ENCODE measurements around the gene ATN1. TPM values are rescaled to one million over a fixed set of nuclear protein-coding genes. Genes with fewer than 3 reads are reported as not detected.

Gene ATN1
- total and polyA plus RNA-seq, 2 donors from 2014 or later = 34.2 to 119 TPM

- Histone ChIP-seq H3K27ac (ENCODE audit: low read depth in 2 of 2, low read length in 2 of 2) (peak overlapping the region; percentile 73 to 90), H3K36me3 (ENCODE audit: control insufficient read depth in 2 of 3, insufficient read depth in 3 of 3, low read length in 3 of 3) (peaks cover 10 to 55% (median 40%) of the 10 kb centered on the region in 3 donors), H3K4me1 (ENCODE audit: control insufficient read depth in 2 of 3, insufficient read depth in 2 of 3, low read depth in 1 of 3, low read length in 3 of 3) (peaks cover 4 to 15% (median 6%) of the 10 kb centered on the region in 3 donors), H3K4me3 (ENCODE audit: low read length in 3 of 3) (peak overlapping the region; percentile 80 to 98 (median 92)), H3K9ac (ENCODE audit: low read length in 3 of 3) (peak overlapping the region; percentile 70 to 99 (median 86)), H3K9me3 (ENCODE audit: control insufficient read depth in 2 of 3, insufficient read depth in 1 of 3, low read length in 3 of 3) (no peaks in the 10 kb centered on the region), H3K27me3 (ENCODE audit: control insufficient read depth, insufficient read depth, low read length) (no peaks in the 10 kb centered on the region)
- TF ChIP-seq CTCF (IDR thresholded peaks at IDR 0.05; ENCODE audit: borderline replicate concordance, extremely low read depth, insufficient read depth) = no peak
- FAIRE-seq (no peak), DNase-seq (peak in 2 of 5 donors; percentile 34 to 89)
- intact Hi-C loops (cut with DNase I) = no loop called here
These were observed 42.4 kb downstream of the ATN1 start for GRCh38 chr12:6970096-6970527.

DNA sequence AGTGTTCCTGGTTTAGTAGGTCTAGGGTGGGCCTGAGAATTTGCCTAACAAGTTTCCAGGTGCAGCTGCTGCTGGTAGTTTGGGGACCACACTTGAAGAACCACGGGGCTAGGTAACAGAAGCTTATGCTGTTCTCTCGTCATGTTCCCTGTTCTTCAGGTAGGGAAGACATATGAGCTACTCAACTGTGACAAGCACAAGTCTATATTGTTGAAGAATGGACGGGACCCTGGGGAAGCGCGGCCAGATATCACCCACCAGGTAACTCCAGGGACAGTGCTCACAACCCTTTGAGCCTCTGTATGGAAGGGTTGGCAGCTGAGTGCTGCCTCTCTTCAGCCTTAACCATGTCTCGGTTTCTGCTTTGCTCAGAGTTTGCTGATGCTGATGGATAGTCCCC, 46.4 kb downstream of the ATN1 start:
- Histone ChIP-seq H3K4me1 (ENCODE audit: control insufficient read depth in 2 of 3, insufficient read depth in 2 of 3, low read depth in 1 of 3, low read length in 3 of 3) (peaks cover 0 to 6% (median 4%) of the 10 kb centered on the region in 3 donors), H3K9me3 (ENCODE audit: control insufficient read depth in 2 of 3, insufficient read depth in 1 of 3, low read length in 3 of 3) (no peaks in the 10 kb centered on the region), H3K27ac (ENCODE audit: low read depth in 2 of 2, low read length in 2 of 2) (no peak overlapping the region), H3K36me3 (ENCODE audit: control insufficient read depth in 2 of 3, insufficient read depth in 3 of 3, low read length in 3 of 3) (peaks cover 7 to 45% (median 39%) of the 10 kb centered on the region in 3 donors), H3K4me3 (ENCODE audit: low read length in 3 of 3) (no peak overlapping the region), H3K9ac (ENCODE audit: low read length in 3 of 3) (no peak overlapping the region), H3K27me3 (ENCODE audit: control insufficient read depth, insufficient read depth, low read length) (no peaks in the 10 kb centered on the region)
- DNase-seq (no peak), FAIRE-seq (no peak)
- TF ChIP-seq CTCF (IDR thresholded peaks at IDR 0.05; ENCODE audit: borderline replicate concordance, extremely low read depth, insufficient read depth) = no peak
- intact Hi-C loops (cut with DNase I) = no loop called here

DNA sequence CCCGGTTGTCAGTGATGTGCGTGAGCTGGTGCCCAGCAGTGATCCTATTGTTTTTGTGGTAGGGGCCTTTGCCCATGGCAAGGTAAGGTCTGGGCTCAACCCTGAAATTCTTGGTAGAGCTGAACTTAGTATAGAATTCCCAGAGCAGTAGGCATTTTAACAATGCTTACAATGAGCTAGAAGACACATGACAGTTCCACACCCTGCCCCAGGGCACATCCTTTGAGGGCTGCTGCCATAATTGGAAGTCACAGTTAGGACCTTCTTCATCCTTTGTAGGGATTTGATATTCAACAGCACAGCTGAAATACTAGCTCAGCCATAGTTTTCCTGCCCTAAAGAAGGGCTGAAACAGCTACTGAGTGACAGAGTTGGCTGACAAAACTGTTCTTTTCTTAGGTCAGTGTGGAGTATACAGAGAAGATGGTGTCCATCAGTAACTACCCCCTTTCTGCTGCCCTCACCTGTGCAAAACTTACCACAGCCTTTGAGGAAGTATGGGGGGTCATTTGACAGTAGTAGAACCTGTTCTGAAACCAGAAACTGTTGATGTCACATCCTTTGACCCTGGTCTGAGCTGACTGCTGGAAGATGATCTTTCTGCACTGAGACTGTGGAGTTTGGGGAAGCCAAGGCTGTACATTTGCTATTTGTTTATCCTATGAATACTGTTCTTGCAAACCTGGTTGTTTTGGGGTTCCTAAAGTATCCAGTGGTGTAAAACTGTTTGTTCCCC, 47.7 kb downstream of the ATN1 start:
- no peak for TF ChIP-seq CTCF (IDR thresholded peaks at IDR 0.05; ENCODE audit: borderline replicate concordance, extremely low read depth, insufficient read depth)
- FAIRE-seq = no peak
- Histone ChIP-seq H3K4me3 (ENCODE audit: low read length in 3 of 3) (no peak overlapping the region), H3K9ac (ENCODE audit: low read length in 3 of 3) (no peak overlapping the region), H3K27ac (ENCODE audit: low read depth in 2 of 2, low read length in 2 of 2) (no peak overlapping the region), H3K9me3 (ENCODE audit: control insufficient read depth in 2 of 3, insufficient read depth in 1 of 3, low read length in 3 of 3) (no peaks in the 10 kb centered on the region), H3K27me3 (ENCODE audit: control insufficient read depth, insufficient read depth, low read length) (no peaks in the 10 kb centered on the region), H3K4me1 (ENCODE audit: control insufficient read depth in 2 of 3, insufficient read depth in 2 of 3, low read depth in 1 of 3, low read length in 3 of 3) (peaks cover 0 to 4% (median 3%) of the 10 kb centered on the region in 3 donors), H3K36me3 (ENCODE audit: control insufficient read depth in 2 of 3, insufficient read depth in 3 of 3, low read length in 3 of 3) (peaks cover 7 to 51% (median 44%) of the 10 kb centered on the region in 3 donors)
- DNase-seq = no peak
- intact Hi-C loops (cut with DNase I) = no loop called here

All from kidney (tissue), 14 donors.